HG03064 (cell line): ENCODE results near the gene MED12L.

Experiments used
- ATAC-seq: cut with Tn5 transposase; IDR thresholded peaks from one replicate; pipeline ENCODE4 v1.9.1; 2021; ENCODE audit warnings: low read depth; ENCODE audit not compliant: unreplicated experiment

Gene MED12L

DNA sequence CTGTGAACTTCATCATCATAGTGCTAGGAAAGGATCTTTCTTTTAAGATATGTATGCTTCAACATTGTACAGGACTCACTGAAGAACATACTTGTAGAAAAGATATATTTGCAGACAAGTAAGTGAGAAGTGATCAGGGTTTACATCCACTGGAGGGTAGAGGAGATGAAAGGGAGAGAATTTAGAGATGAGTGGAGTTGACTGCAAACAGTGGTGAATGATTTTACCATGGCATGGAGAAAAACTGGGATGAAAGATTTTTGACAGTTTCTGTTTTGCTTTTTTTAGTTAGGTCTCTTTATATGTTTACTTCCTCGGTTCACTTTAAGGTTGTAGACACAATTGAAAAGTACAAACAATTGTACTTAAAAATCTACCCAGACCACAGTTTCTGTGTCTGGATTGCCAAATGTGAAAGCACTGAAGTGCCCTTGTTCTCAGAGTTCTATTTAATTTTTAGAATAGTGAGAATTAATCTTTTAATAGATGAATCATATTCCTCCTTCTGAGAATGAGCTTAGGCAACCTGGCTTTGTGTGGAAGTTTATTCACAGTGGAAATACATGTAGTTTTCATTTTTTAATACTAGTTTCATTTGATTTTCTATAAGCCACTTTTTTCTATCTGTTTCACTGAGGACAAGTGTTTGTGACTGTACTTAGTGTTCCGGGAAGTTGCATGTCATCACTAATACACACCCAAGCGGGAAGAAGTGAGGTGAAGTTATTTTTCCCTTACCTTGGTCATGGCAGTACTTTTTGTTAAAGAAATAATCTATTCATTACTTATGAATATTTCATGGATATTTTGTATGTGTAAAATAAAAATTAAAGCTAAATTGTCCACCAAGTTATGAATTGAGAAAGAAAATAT, 119.3 kb downstream of the MED12L start:
- no peak for ATAC-seq

DNA sequence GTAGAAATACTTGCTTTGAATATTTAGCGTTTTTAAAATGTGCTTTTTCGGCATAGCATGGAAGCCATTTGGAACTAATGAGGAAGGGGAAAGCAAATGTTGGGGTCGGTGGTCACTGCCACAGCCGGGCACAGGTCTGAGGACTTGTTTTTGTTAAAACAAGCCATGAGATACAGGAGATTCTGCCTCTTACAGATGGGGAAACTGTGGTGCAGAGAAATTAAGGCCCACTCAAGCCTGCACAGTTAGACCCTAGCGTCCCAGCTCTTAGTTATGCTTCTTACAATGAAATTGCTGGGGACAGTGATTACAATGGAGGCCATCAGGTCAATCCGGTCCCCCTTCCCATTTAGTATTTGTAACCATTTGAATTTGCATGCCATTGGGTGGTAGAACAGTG, 120.0 kb downstream of the MED12L start:
- no peak for ATAC-seq

GRCh38 chr3:151206201-151206600, 120.7 kb downstream of the MED12L start:
- ATAC-seq, result no peak

DNA sequence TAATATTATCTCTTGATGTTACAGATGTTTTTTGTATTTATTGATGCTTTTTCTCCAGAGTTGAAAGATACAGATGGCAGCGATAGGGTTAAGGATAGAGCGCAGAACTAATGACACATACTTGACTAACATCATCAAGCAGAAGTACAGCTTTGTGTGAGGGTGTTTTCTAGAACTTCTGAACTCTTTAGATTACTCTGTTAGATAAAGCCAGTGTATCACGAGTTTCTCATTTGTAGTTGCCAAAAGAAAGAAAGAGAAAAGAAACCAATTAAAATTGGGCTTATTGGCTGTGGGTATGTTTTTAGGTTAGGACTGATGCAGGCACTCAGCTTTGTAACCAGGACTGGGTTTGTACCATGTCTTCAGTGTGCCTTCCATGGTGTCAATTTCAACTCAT, 124.2 kb downstream of the MED12L start:
- no peak for ATAC-seq

DNA sequence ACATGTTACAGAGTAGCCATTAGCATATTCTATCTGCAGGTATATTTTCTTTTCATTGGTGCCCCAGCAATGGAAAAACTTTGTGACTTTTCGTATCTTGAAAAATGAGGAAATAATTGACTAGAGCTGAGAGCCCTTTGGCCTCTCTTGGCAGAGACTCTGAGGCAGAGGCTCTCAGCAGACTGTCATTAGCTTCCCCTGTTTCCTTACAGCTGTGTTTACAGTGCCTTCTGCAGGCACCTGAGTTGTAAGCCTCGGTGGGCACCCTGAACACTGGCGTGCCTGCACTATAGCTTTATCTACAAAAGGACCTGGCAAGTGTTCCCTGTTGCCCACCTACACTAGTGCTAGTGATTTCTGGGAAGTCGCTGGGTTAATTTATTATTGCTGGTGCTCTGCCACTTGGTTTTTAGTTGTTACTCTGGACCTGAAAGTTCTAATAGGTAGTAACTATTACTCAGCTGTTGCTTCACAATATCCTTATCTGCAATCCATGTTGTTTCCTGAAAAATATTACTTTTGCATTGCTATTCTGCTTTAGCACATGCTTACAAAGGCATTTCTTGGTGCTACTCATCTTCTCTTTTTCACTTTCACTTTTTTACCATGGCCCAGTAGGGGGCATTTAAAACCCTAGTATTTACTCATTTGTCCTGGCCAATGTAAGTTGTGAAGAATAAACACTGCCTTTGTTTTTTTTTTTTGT, 125.4 kb downstream of the MED12L start:
- ATAC-seq, result peak; percentile 78

- ATAC-seq, result no peak
Measured at GRCh38 chr3:151213151-151213550, 127.7 kb downstream of the MED12L start.

DNA sequence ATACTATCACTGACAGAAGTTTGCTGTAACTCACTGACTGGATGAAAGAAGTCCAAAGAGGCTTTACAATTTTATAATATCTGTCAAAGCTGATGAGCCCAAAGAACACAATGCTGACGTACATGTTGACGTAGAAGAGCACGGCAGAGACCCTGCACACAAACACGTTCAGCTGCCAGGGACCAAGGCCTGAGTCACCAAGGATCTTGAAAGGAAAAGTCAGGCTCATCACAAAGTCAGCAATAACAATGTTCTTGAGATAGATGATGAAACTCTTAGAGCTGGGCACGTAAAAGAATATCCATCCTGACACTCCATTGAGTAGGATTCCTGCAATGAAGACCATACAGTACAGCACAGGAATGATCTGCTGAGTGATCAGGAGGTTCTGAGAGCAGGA, 128.4 kb downstream of the MED12L start:
- no peak for ATAC-seq

DNA sequence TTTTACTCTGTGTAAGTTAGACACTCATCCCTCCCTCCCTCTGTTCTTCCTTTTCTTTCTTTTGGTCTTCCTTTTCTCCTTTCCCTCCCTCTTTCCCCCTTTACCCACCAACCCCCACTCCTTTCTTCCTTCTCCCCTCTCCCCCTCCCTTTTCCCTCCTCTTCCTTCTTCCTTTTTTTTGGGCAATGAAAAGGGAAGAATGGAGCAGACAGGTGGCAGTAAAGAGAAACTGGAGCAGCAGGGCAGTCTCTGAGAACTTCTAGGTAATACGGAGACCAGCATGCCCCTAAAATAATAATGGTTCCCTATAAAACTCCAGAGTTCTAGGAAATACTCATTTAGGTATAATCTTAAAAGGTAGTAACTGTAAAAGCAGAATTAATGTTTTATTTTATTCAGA, 129.0 kb downstream of the MED12L start:
- no peak for ATAC-seq

DNA sequence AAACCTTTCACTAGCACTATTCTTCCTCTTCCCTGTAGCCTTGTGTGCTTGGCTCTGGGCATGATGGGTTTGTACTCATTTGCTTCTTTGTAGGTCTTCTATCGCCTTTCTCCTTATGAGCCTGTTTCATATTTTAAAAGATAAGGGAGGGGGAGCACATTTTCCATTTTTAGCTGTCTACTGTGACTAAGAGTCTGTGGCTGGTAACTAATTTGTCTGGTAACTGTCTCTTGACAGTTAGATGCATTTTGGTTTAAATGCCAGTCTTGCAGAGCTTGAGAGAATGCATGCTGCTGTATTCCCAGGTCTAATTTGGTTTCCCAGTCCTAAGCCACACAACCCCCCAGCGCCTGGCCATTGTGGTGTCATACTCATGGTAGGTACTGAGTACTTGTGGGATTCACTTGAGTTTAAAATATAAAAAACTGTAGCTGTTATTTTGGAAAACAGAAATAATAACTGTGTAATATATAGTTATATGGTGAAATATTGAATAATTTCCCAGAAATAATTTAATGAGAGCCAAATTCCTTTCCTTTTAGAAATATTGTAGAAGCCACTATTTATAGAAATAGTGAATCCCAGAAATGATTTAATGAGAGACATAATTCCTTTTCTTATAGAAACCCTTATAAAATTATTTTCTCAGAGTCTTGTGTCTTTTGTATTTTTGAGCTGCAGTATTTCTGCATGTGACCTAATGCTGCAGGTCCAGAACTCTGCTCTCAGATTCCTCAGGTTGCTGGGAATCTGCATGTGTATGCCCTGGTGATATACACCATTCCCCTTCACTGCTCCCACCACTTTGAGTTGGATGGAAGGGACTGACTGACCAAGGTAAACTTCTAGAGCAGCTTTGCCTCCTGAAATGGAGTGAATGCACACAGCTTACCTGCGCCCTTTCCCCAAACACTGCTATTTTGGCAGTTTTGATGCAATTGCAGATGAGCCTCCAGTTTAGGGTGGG, 131.5 kb downstream of the MED12L start:
- ATAC-seq, result no peak

GRCh38 chr3:151218136-151218535, 132.7 kb downstream of the MED12L start:
- ATAC-seq, result no peak

GRCh38 chr3:151219056-151219455, 133.6 kb downstream of the MED12L start:
- no peak for ATAC-seq

DNA sequence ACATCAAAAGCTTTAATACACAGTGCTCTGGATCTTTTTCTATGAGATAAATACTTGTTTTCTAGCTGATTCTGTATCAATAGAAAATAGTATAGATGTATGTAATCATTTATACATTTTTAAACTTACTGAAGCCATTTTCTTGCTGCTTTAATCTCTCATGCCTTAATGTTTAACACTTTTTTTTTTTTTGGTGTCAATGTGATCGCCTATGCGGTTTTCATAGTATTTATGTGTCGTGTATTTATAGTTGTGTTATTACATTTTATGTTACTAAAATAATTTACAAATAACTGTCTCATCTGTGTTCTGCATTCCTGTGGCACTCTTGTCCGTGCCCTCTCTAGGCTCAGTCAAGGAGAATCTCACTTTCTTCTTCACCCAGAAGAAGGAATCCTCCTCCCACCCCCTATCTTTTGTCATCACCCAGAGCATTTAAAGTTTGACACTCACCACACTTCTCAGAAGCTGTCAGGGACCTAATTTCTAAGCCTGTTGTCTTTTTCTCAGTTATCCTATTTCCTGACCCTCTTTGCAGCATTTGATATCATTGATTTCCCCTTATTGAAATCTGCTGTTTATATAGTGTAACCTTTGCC, 138.9 kb downstream of the MED12L start:
- ATAC-seq, result no peak

DNA sequence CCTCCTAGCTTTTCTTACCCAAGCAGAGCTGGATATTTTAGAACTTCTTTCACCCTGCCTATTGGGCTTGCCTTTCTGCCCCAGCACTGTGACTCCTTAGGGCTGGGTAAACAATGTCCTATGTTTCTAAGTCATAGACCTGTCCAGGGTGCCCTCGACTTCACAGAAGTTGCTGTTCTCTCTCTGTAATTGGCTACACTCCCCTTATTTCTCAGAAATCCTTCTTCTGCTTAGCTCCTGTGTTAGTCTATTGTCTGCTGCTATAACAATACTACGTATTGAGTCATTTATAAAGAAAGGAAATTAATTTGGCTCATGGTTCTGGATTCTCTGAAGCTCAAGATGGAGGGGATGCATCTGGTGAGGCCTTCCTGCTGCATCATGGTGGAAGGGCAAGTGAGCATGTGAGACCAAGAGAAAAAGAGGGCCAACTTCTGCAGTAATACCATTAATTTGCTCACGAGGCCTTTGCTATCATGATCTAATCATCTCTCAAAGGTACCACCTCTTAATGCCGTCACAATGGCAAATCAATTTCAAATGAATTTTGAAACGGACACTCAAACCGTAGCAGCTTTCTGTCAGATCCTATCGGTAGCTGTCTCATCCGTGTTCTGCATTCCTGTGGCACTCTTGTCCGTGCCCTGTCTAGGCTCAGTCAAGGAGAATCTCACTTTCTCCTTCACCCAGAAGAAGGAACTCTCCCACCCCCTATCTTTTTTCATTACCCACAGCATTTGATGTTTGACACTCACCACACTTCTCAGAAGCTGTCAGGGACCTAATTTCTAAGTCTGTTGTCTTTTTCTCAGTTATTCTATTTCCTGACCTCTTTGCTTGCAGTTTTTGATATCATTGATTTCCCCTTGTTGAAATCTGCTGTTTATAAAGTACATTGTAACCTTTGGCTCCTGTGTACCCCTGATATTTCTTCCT, 139.8 kb downstream of the MED12L start:
- no peak for ATAC-seq

- no peak for ATAC-seq
Measured at GRCh38 chr3:151226088-151226563, 140.7 kb downstream of the MED12L start.

DNA sequence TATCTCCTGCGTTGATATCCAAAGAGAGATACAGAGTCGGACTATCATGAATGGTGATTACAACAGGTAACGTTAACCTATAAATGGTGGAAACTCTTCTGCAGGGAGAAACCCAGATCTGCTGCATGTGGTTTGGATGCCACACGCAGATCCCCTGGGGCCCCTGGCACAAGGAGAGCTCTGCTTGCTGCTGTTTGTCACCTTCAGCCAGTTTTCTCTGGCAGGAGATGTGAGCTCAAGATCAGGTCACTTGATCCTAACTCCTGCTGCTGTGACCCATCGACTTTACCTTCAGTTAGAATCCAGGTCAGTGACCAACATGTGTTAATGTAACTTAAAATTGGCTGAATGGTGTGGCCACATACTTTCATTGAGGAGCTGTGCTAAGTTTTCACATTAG, 141.4 kb downstream of the MED12L start:
- no peak for ATAC-seq

DNA sequence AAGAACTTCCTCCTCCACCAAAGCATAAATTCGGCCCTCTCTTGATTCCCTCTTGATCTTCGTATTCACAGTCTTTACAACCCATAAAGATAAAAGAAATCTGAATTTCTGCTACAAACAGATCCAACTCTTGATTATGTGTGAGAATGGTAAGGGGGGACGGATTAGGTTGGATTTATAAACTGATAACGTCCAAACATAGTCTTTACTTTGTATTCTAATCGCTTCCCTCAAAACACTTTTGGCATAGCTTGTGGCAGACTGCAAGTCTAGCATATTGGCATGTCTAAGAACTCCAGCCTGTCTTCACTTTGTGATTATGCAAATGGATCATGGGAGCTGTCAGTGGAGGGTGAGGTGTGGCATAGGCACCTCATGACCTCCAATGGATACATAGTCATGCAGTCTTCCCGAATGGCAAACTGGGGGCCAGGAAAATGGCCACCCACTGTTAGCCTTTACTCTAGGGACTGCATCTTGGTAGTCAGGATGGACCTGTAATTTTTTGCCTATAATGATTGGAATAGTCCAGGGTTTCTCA, 141.9 kb downstream of the MED12L start:
- ATAC-seq, result peak; percentile 29

DNA sequence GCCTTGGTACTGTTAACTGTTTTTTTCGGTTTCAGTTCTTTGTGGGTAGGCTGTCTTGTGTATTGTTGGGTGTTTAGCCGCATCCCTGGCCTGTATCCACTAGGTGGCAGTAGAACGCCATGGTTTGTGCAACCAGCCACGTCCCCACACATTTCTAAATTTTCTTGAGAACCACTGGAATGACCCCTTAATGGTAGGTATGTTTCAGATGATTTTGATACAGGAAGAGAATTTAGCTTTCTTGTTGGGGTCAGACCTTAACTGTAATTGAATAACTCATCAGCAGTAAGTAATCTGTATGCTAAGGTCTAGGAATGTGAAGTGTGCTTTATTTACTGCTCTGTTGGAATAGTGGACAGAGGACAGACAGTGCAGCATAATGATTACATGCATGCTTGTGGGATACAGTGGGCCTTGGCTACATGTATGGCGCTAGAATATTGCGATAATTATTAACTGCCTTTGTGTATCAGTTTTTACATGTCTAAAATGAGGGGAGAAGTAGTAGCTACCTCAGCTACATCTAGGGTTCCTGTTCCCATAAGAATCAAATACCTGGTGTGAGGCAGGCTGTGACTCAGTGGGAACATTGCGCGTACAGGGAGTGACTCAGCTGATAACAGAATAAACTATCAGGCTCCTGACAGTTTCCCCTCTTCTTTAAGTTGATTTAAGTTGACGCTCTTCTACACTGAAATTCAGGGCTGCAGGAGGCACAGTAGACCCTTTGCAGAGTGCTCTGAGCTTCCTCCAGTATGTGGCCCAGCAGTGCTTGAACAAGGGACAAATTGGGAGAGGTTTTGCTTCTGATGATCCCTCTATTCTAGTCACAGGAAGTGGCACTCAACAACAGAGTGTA, 142.6 kb downstream of the MED12L start:
- ATAC-seq, result peak; percentile 81

DNA sequence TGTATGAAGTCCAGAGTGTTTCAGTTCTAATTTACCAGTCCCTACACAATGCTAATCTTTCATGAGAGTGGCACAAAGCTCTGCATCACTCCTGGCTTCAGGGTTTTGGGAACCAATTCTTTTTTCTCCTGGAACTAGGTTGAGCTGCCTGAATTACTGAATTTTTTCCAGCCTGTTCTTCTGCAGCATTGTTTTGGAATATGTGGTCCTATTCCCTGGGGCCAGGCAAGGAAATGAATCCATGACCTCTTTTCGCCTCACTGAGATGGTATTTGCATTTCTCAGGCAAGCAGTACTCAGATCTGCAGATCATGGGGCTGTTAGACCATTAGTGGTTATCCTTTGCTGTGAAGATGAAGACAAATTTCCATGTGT, 143.2 kb downstream of the MED12L start:
- no peak for ATAC-seq
